Measurements from ENCODE around the gene TBKBP1. TPM values are rescaled to one million over a fixed set of nuclear protein-coding genes. Genes with fewer than 3 reads are reported as not detected.

The TBKBP1 gene
- total RNA-seq, 1 donor from 2014 or later = 6.3 TPM

- no peak for FAIRE-seq
Observed at GRCh38 chr17:47730681-47731080, 36.7 kb downstream of the TBKBP1 start.

GRCh38 chr17:47731396-47731795 is 37.4 kb downstream of the TBKBP1 start:
- FAIRE-seq (peak; percentile 36), DNase-seq (ENCODE audit: low read depth) (no peak)
- no peak for TF ChIP-seq CTCF (IDR thresholded peaks at IDR 0.05; ENCODE audit: insufficient read depth, low read length, severe bottlenecking)
- no peak overlapping the region for H3K4me3 ChIP-seq (ENCODE audit: low read depth, low read length)
- H3K36me3 ChIP-seq (ENCODE audit: control insufficient read depth, insufficient read depth, low read length) = no peaks in the 10 kb centered on the region
- H3K27me3 ChIP-seq (ENCODE audit: control insufficient read depth, insufficient read depth, low read length) = peaks cover 38% of the 10 kb centered on the region

More at GRCh38 chr17:47730681-47731080, 36.7 kb downstream of the TBKBP1 start:
- no peak for DNase-seq (ENCODE audit: low read depth)
- no peak for TF ChIP-seq CTCF (IDR thresholded peaks at IDR 0.05; ENCODE audit: insufficient read depth, low read length, severe bottlenecking)
- Histone ChIP-seq H3K27me3 (ENCODE audit: control insufficient read depth, insufficient read depth, low read length) (peaks cover 38% of the 10 kb centered on the region), H3K36me3 (ENCODE audit: control insufficient read depth, insufficient read depth, low read length) (no peaks in the 10 kb centered on the region), H3K4me3 (ENCODE audit: low read depth, low read length) (no peak overlapping the region)

- no peak for TF ChIP-seq CTCF (IDR thresholded peaks at IDR 0.05; ENCODE audit: insufficient read depth, low read length, severe bottlenecking)
- Histone ChIP-seq H3K36me3 (ENCODE audit: control insufficient read depth, insufficient read depth, low read length) (no peaks in the 10 kb centered on the region), H3K27me3 (ENCODE audit: control insufficient read depth, insufficient read depth, low read length) (peaks cover 38% of the 10 kb centered on the region), H3K4me3 (ENCODE audit: low read depth, low read length) (no peak overlapping the region)
- FAIRE-seq = no peak
- no peak for DNase-seq (ENCODE audit: low read depth)
Observed at GRCh38 chr17:47732399-47733046, 38.6 kb downstream of the TBKBP1 start.

GRCh38 chr17:47733047-47733673 is 39.2 kb downstream of the TBKBP1 start, which contains the start of gene TBX21:
TBX21 (plus strand) TSS chr17:47733236; CDS start chr17:47733455, 219 bp downstream.
- peaks cover 38% of the 10 kb centered on the region for H3K27me3 ChIP-seq (ENCODE audit: control insufficient read depth, insufficient read depth, low read length)
- DNase-seq (ENCODE audit: low read depth) (no peak), FAIRE-seq (no peak)
- no peak within 1 kb of the TSS for H3K4me3 ChIP-seq (ENCODE audit: low read depth, low read length)
- H3K36me3 ChIP-seq (ENCODE audit: control insufficient read depth, insufficient read depth, low read length) = no peaks in the 10 kb centered on the region
- peak; percentile 11 for TF ChIP-seq CTCF (IDR thresholded peaks at IDR 0.05; ENCODE audit: insufficient read depth, low read length, severe bottlenecking)

- Histone ChIP-seq H3K36me3 (ENCODE audit: control insufficient read depth, insufficient read depth, low read length) (no peaks in the 10 kb centered on the region), H3K4me3 (ENCODE audit: low read depth, low read length) (no peak overlapping the region), H3K27me3 (ENCODE audit: control insufficient read depth, insufficient read depth, low read length) (peaks cover 38% of the 10 kb centered on the region)
- DNase-seq (ENCODE audit: low read depth) (no peak), FAIRE-seq (no peak)
- no peak for TF ChIP-seq CTCF (IDR thresholded peaks at IDR 0.05; ENCODE audit: insufficient read depth, low read length, severe bottlenecking)
Observed at GRCh38 chr17:47733674-47734410, 39.9 kb downstream of the TBKBP1 start.
